Stimulated activated CD8-positive, alpha-beta memory T cell treated with anti-CD3 and anti-CD28 coated beads, Interleukin-2, amount 100 ng/mL, for 1 hour (primary cell): ENCODE measurements around the gene ABCD1.
A peak's percentile ranks its signal among the peaks of the same experiment; 100 is the strongest.
"Not testable (repeated sequence)": the region's sequence is repeated elsewhere in the genome, so short reads cannot be mapped to it uniquely, and the experiment has no call there.

Source experiments
- DNase-seq, 2 donors: peaks; one replicate each; pipeline ENCODE4 v3.0.0-alpha.2; 2020; ENCODE audit warnings: low read depth in 2 of 2

ABCD1 gene

GRCh38 chrX:153709726-153710674, 14.7 kb upstream of the ABCD1 start:
- no peak for DNase-seq

GRCh38 chrX:153714256-153714655, 10.4 kb upstream of the ABCD1 start:
- no peak for DNase-seq

- DNase-seq = no peak
Observed at GRCh38 chrX:153717445-153717844, 7.2 kb upstream of the ABCD1 start.

DNA sequence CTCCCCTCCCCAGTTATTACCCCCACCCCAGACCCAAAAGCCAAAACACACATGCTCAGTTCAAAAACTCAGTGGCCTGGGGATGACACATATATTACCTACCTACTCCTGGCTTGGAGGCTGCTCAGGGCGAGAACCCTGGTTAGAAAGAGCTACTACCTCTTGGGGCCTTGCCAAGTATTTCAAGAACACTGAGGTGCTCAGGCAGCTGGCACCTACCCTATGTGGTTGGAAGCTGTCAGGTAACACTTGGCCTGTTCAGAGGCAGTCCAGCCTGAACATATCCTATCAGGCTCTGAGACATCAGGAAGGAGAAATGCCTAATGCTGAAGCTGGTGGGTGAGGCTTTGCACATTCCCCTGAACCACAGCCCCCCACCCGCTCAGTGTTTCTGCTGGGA, 5.4 kb upstream of the ABCD1 start:
- DNase-seq = no peak

- DNase-seq = no peak
Observed at GRCh38 chrX:153719701-153720100, 5.0 kb upstream of the ABCD1 start.

GRCh38 chrX:153722704-153723350, 1.8 kb upstream of the ABCD1 start:
- no peak for DNase-seq

- peak in 1 of 2 donors; percentile 34 for DNase-seq
Observed at GRCh38 chrX:153723351-153724251, 1.1 kb upstream of the ABCD1 start.

GRCh38 chrX:153725039-153725831, 579 bp downstream of the ABCD1 start:
- DNase-seq = no peak

DNA sequence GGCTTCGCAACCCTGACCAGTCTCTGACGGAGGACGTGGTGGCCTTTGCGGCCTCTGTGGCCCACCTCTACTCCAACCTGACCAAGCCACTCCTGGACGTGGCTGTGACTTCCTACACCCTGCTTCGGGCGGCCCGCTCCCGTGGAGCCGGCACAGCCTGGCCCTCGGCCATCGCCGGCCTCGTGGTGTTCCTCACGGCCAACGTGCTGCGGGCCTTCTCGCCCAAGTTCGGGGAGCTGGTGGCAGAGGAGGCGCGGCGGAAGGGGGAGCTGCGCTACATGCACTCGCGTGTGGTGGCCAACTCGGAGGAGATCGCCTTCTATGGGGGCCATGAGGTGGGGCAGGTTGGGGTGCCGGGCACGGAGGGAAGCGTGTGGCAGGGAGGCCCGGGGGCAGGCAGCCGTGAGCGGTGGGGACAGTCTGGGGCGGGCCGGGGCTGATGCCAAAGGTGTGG, 1.2 kb downstream of the ABCD1 start:
- no peak for DNase-seq

GRCh38 chrX:153726286-153727122, 1.8 kb downstream of the ABCD1 start:
- no peak for DNase-seq

- no peak for DNase-seq
Observed at GRCh38 chrX:153727123-153727931, 2.7 kb downstream of the ABCD1 start.

DNA sequence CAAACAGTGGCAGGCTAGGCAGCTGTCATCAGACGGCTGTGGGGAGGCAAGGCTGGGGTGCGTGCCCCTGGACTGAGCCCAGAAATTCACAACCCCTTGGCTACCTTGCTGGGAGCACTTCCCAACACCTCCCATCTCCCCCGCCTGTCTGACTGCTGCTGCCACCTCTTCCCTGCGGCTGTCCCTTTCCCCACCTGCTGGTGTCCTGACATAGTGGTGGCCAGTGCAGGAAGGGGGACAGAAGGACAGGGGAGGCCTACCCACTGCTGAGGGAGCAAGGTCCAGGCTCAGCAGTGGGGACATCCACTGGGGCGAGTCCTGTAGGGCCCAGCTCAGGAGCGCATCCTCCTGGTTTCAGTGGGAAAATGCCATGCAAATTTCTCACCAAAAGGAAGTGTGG, 3.4 kb downstream of the ABCD1 start:
- DNase-seq = no peak

DNA sequence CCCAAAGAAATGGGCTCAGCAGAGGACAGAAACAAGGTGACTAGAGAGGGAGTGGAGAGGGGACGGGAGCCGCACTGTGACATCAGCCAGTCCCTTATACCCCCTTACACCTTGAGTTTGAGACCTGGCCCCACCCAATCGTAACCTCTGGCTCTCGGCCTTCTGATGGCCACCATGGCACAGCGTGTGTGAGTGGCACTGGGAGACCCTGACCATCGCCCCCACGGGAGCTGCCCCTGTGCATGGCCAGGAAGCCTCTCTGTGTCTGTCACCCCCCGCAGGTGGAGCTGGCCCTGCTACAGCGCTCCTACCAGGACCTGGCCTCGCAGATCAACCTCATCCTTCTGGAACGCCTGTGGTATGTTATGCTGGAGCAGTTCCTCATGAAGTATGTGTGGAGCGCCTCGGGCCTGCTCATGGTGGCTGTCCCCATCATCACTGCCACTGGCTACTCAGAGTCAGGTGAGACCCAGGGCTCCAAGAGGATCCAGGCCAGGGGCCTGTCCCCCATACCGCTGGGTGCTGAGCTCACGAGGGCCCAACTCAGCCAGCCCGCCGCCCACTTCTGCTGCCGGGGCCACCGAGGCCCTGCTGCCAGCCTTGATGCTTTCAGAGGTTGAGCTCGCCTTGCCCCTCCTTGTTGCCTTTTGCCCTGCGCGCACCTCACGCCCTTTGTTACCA, 4.4 kb downstream of the ABCD1 start:
- DNase-seq = no peak

GRCh38 chrX:153730115-153730514, 5.5 kb downstream of the ABCD1 start:
- DNase-seq = not testable (repeated sequence)

DNA sequence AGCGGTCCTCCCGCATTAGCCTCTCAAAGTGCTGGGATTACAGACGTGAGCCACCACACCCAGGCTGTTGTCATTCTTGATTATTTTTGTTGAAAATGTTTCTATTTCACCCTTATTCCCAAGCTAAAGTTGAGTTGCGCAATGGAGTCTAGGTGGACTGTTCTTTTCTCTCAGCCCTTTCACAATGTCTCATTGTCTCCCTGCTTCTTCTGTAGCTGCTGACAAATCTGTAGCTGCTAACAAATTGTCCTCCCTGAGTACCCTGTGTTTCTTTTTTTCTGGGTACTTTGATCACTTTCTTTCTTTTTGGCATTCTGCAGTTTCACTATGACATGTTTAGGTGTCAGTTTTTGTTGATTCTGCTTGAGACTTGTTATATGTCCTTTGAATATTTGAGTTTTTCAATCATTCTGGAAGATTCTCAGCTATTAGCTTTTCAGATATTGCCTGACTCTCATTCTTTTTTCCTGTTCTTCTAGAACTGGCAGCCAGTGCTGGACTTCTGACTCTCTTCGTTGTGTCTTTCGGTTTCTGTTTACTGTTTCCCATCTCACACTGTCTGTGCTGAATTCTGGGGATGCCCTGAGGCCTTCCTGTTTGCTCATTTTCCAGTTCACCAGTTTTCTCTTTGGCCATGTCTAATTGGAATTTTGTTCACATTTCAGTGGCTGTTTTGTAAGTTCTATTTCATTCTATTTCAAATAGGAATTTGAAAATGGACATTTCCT, 6.6 kb downstream of the ABCD1 start:
- DNase-seq = no peak

DNA sequence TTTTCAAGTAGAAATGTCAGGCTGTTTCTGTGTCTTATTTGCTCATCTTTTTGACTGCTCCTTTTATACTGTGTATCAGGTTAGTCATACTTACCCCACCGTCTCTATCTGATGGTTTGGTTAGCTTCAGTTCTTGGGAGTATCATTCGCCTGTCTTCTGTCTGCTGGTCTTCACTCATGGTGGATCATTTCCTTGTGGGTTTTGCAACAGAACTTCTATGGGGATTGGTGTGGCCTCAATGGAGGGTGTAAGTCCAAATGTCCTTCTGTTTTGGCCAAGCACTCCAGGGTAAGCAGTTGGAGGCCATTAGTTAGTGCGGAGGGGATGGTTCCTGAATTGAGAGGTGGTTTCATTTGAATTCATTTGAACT, 7.2 kb downstream of the ABCD1 start:
- DNase-seq = no peak

DNA sequence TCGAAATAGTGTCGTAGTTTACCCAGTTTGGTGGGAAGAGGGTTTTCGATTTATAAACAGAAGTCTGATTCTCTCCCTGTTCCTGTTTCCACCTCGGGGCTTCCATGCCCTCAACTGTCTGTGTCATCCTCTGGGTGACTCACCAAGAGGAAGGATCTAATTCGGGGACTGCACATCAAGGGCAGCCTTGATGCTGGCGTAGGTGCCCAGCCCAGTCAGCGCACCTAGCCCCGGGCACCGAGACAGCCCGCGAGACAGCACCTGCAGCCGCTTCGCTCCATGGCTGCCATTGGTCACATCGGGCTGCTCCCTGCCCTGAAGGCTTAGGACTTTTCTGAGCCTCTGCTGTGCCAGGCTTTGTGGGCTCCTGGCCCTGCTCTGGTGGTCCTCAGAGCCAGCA, 7.7 kb downstream of the ABCD1 start:
- DNase-seq = no peak

- DNase-seq = no peak
Observed at GRCh38 chrX:153733651-153734240, 9.1 kb downstream of the ABCD1 start.
